GM23248 (cell line): Measurements from ENCODE around the gene LMF1.

Source experiments
- EZH2 ChIP-seq: fragments of 200-600 bp; sonication (generic); IDR thresholded peaks from 2 replicates; pipeline ENCODE4 v1.6.1; 2018; ENCODE audit warnings: antibody characterized with exemption, mild to moderate bottlenecking; ENCODE audit not compliant: insufficient read depth, poor library complexity, severe bottlenecking
- EZH2phosphoT487 ChIP-seq: fragments of 200-600 bp; sonication (generic); IDR thresholded peaks from 2 replicates; pipeline ENCODE4 v1.6.1; 2018; ENCODE audit warnings: antibody characterized with exemption, moderate library complexity, mild to moderate bottlenecking, low read depth; ENCODE audit not compliant: insufficient read depth

GRCh38 chr16:912684-913613, 57.8 kb downstream of the LMF1 start:
- TF ChIP-seq EZH2phosphoT487 = no peak
- no peak for TF ChIP-seq EZH2
